GM21526 (cell line): ENCODE measurements around the gene CFAP299.

Source experiments
- ATAC-seq: cut with Tn5 transposase; IDR thresholded peaks from one replicate; pipeline ENCODE4 v1.9.1; 2021; ENCODE audit warnings: moderate library complexity; ENCODE audit not compliant: unreplicated experiment, low FRiP score

Gene CFAP299

GRCh38 chr4:80990851-80991250, 655.3 kb downstream of the CFAP299 start:
- ATAC-seq = no peak

- ATAC-seq = no peak
Measured at GRCh38 chr4:80999943-81000342, 664.4 kb downstream of the CFAP299 start.

DNA sequence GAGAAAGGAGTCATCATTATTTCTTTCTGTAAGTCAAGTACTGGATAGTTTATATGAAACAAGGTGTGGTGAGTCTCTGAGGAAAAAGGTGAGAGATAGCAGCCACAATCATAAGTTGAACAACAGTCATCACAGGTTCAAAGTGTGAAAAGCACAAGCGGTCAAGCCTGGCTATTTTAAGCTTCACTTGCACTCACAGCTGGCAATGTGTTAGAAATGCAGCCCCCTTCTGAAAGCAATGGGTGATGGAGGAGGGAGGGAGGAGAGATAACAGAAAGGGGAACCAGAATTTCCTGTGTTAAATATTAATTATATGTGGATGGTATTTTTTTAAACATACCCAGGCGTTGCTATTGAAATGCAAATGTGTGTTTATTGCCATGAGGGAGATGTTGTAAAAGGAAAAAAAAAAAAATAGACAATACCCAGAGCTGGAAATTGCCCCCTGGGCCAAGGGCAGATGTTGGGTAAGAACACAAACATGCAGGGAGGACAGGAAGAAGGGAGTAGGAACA, 668.1 kb downstream of the CFAP299 start:
- peak; percentile 80 for ATAC-seq

DNA sequence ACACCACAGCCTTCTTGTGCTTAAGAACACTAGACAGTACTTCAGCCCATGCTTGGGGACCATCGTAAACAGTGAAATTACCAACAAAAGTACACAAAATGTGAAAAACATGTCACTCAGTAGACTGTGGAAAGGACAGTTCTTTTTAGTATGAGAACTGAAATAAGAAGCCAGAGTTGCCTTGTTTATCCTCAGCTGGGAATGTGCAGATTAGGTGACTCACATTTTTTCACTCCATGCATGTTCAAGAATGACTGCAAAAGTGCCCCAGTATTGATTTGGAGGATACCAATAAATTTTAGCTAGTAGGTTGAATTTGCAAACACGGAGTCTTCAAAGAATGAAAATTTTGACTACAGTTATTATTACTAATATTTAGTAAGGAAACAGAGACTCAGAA, 671.9 kb downstream of the CFAP299 start:
- no peak for ATAC-seq
